ENCODE measurements around the gene CCL21. TPM values are rescaled to one million over a fixed set of nuclear protein-coding genes. Genes with fewer than 3 reads are reported as not detected.

CCL21 gene
- total RNA-seq, 1 experiment from 2014 or later, result not detected

- in situ Hi-C loops (cut with HindIII; ENCODE audit: low pct_unique_long_range_greater_than_20kb, low sequenced_read_pairs), result no loop called here
- DNase-seq (ENCODE audit: low read depth, low spot score), result no peak
Observed at GRCh38 chr9:34686732-34687131, 23.2 kb downstream of the CCL21 start.

GRCh38 chr9:34686231-34686630 is 23.7 kb downstream of the CCL21 start:
- in situ Hi-C loops (cut with HindIII; ENCODE audit: low pct_unique_long_range_greater_than_20kb, low sequenced_read_pairs), result no loop called here

GRCh38 chr9:34685591-34685990 is 24.3 kb downstream of the CCL21 start:
- in situ Hi-C loops (cut with HindIII; ENCODE audit: low pct_unique_long_range_greater_than_20kb, low sequenced_read_pairs), result no loop called here
- DNase-seq (ENCODE audit: low read depth, low spot score), result no peak

More at GRCh38 chr9:34686231-34686630, 23.7 kb downstream of the CCL21 start:
- no peak for DNase-seq (ENCODE audit: low read depth, low spot score)

- DNase-seq (ENCODE audit: low read depth, low spot score), result no peak
- in situ Hi-C loops (cut with HindIII; ENCODE audit: low pct_unique_long_range_greater_than_20kb, low sequenced_read_pairs), result no loop called here
Observed at GRCh38 chr9:34684816-34685215, 25.1 kb downstream of the CCL21 start.

- no peak for DNase-seq (ENCODE audit: low read depth, low spot score)
- in situ Hi-C loops (cut with HindIII; ENCODE audit: low pct_unique_long_range_greater_than_20kb, low sequenced_read_pairs), result no loop called here
Observed at GRCh38 chr9:34684145-34684544, 25.8 kb downstream of the CCL21 start.

- DNase-seq (ENCODE audit: low read depth, low spot score), result no peak
- in situ Hi-C loops (cut with HindIII; ENCODE audit: low pct_unique_long_range_greater_than_20kb, low sequenced_read_pairs), result no loop called here
Observed at GRCh38 chr9:34675869-34676268, 34.1 kb downstream of the CCL21 start.

GRCh38 chr9:34675048-34675714 is 34.8 kb downstream of the CCL21 start:
- DNase-seq (ENCODE audit: low read depth, low spot score), result peak; percentile 89
- in situ Hi-C loops (cut with HindIII; ENCODE audit: low pct_unique_long_range_greater_than_20kb, low sequenced_read_pairs), result no loop called here

GRCh38 chr9:34674440-34674839 is 35.5 kb downstream of the CCL21 start:
- no peak for DNase-seq (ENCODE audit: low read depth, low spot score)
- in situ Hi-C loops (cut with HindIII; ENCODE audit: low pct_unique_long_range_greater_than_20kb, low sequenced_read_pairs), result no loop called here

- in situ Hi-C loops (cut with HindIII; ENCODE audit: low pct_unique_long_range_greater_than_20kb, low sequenced_read_pairs), result no loop called here
Observed at GRCh38 chr9:34671307-34671706, 38.6 kb downstream of the CCL21 start.

GRCh38 chr9:34669809-34670562 is 40.0 kb downstream of the CCL21 start:
- DNase-seq (ENCODE audit: low read depth, low spot score), result no peak
- in situ Hi-C loops (cut with HindIII; ENCODE audit: low pct_unique_long_range_greater_than_20kb, low sequenced_read_pairs), result no loop called here

More at GRCh38 chr9:34671307-34671706, 38.6 kb downstream of the CCL21 start:
- DNase-seq (ENCODE audit: low read depth, low spot score), result no peak

GRCh38 chr9:34665381-34666250 is 44.3 kb downstream of the CCL21 start:
- DNase-seq (ENCODE audit: low read depth, low spot score), result peak; percentile 93
- in situ Hi-C loops (cut with HindIII; ENCODE audit: low pct_unique_long_range_greater_than_20kb, low sequenced_read_pairs), result no loop called here

GRCh38 chr9:34665067-34665380 is 44.9 kb downstream of the CCL21 start:
- no peak for DNase-seq (ENCODE audit: low read depth, low spot score)
- in situ Hi-C loops (cut with HindIII; ENCODE audit: low pct_unique_long_range_greater_than_20kb, low sequenced_read_pairs), result no loop called here

GRCh38 chr9:34664281-34665066 is 45.5 kb downstream of the CCL21 start:
- in situ Hi-C loops (cut with HindIII; ENCODE audit: low pct_unique_long_range_greater_than_20kb, low sequenced_read_pairs), result no loop called here

GRCh38 chr9:34663303-34663605 is 46.7 kb downstream of the CCL21 start:
- no peak for DNase-seq (ENCODE audit: low read depth, low spot score)
- in situ Hi-C loops (cut with HindIII; ENCODE audit: low pct_unique_long_range_greater_than_20kb, low sequenced_read_pairs), result no loop called here

More at GRCh38 chr9:34664281-34665066, 45.5 kb downstream of the CCL21 start:
- peak; percentile 84 for DNase-seq (ENCODE audit: low read depth, low spot score)

- in situ Hi-C loops (cut with HindIII; ENCODE audit: low pct_unique_long_range_greater_than_20kb, low sequenced_read_pairs), result no loop called here
- DNase-seq (ENCODE audit: low read depth, low spot score), result no peak
Observed at GRCh38 chr9:34662526-34663302, 47.2 kb downstream of the CCL21 start, which contains the start of gene CCL27. CCL27 (minus strand) TSS chr9:34662657; CDS start chr9:34662633, 24 bp downstream.

GRCh38 chr9:34659592-34660253 is 50.2 kb downstream of the CCL21 start:
- no peak for DNase-seq (ENCODE audit: low read depth, low spot score)
- in situ Hi-C loops (cut with HindIII; ENCODE audit: low pct_unique_long_range_greater_than_20kb, low sequenced_read_pairs), result no loop called here
